GM03348 (cell line): ENCODE data around the gene MAP2.

Experiments used
- DNase-seq: peaks from one replicate; pipeline ENCODE4 v3.0.0; 2012; ENCODE audit warnings: low spot score

Gene MAP2

GRCh38 chr2:209661286-209661894 lies 237.5 kb downstream of the MAP2 start:
- no peak for DNase-seq

DNA sequence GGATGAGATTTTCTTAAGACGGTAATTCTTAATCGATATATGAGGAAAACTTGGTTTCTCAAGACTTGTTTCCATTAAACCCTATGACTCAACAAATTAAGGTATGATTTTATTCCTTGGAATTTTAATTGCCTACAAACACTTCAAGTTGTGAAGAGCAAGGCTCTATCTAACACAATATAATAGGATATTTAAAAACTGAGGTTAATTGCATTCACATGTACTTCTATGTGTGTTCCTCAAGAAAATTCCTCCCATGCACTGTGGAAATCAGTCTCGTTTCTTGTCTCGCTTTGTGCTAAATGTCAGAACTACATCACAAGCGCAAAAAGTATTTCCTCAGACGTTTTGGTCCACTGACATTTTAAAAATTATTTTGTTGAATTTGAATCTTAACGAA lies 238.2 kb downstream of the MAP2 start:
- no peak for DNase-seq

GRCh38 chr2:209663139-209663538 lies 239.3 kb downstream of the MAP2 start:
- peak; percentile 14 for DNase-seq

DNA sequence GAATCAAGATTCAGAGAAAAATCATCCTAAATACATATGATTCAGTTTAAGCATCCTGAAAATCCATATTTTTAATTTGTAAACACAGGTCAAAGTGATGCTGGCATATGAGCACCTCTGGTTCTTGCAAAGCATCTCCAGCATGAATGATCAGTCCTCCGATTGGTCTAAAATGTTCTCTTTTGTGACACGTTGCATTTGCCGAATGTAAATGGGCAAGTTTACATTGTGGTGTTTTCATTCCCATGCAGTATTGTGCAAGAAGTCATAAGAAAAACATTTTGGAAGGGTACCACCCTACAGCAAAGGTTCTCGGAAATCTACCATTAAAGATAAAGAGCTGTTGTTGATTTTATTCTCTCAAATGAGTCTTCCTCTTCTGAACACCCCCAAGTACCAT lies 239.8 kb downstream of the MAP2 start:
- no peak for DNase-seq

- no peak for DNase-seq
Observed at GRCh38 chr2:209666296-209666695, 242.4 kb downstream of the MAP2 start.

DNA sequence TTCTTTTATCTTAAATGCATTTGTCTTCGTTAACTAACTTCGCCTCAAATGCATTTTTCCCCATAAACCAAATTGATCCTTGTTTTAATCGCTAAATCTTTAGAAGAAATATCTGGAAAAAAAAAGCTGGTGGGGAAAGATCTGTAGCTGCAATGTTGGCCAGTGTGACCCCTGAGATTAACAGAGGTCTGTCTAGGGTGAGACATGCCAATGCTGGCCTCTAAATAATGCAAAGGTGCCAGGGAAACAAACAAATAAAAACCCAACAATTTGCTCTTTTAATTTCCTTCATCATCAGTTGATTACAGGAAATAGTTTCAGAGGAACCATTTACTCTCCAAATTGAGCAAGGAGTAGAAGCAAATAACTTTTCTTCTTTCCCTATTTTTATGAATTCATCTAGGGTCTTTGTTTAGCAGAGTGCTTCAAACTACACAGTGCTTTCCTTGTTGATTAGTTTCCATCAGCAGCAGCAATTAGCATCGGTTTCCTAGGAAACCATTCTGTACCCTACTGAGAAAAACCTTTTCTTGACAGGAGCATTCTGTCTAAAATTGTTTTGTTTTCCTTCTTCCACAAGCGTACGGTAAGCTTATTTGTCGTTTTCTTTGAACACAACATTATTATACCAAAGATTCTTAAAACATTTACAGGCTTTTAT lies 247.3 kb downstream of the MAP2 start:
- DNase-seq: no peak

DNA sequence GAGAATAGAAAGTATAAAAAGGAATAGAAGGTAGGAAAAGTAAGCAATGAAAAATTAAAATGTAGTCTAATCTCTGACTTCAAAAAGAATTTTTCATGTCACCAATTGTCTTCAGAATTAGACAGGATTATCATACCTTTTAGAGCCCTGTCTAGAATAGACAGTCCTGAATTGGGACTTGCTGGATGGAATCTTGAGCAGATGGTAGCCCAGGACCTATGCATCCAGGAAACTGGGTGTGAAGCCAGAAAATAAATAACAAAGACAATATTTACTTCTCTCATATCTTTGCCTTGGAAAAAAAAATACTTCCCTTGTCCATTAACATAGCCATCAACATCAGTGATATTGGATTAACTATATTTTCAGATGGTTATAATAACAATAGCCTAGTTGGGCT lies 250.0 kb downstream of the MAP2 start:
- DNase-seq: no peak

DNA sequence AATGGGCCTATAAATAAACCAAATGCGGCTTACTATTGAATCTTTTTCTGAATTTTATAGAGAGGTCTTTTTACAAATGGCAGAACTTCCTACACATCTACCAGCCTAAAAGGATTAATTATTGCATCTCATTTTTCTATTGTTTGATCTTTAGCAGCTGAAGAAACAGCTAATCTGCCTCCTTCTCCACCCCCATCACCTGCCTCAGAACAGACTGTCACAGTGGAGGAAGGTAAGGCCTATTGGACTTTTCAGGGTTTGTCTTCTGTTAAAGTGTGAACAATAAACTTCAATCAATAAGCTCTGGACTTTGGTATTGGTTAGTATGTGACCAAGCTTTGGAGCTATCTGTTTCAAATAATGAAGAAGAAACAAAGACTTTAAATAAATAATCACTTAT lies 256.7 kb downstream of the MAP2 start:
- no peak for DNase-seq

GRCh38 chr2:209681201-209681735 lies 257.4 kb downstream of the MAP2 start:
- no peak for DNase-seq

DNA sequence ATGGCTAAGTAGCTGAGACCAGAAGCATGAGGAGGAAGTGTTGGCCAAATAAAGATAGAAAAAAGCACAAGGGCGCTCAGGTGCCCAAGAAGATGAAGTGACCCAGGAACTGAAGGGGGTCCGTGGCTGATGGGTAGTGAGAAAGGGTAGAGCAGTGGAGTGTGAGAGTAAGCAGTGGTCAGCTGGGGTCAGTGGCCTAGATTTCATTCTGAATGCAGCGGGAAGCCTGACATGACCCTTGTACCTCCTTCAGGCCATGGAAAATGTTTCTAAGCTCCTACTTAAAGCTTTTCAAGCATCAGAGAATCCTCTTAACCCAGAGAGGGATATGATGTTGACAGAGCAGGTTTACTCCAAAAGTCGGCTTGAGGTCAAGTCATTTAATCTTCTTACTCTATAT lies 258.8 kb downstream of the MAP2 start:
- DNase-seq: no peak

DNA sequence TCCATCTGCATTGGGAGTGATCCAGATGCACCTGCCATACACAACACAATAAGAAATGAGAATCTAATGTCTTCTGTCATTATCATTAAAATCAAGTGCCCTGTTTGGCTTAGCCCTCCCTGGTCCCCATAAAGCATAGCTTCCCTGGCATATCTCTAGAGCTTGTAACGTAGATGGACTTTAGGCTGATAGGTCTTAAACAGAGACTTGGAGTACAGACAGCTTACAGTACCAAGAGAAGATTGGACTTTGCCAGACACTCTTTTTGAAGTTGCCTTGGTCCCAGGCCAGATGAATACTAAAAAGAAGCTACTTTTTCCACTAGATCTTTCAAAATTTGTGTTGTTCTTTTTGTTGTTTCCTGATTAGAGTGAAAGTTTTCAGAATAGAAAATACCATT lies 261.5 kb downstream of the MAP2 start:
- no peak for DNase-seq

GRCh38 chr2:209685963-209686362 lies 262.1 kb downstream of the MAP2 start:
- DNase-seq: no peak

- no peak for DNase-seq
Observed at GRCh38 chr2:209686448-209686847, 262.6 kb downstream of the MAP2 start.

DNA sequence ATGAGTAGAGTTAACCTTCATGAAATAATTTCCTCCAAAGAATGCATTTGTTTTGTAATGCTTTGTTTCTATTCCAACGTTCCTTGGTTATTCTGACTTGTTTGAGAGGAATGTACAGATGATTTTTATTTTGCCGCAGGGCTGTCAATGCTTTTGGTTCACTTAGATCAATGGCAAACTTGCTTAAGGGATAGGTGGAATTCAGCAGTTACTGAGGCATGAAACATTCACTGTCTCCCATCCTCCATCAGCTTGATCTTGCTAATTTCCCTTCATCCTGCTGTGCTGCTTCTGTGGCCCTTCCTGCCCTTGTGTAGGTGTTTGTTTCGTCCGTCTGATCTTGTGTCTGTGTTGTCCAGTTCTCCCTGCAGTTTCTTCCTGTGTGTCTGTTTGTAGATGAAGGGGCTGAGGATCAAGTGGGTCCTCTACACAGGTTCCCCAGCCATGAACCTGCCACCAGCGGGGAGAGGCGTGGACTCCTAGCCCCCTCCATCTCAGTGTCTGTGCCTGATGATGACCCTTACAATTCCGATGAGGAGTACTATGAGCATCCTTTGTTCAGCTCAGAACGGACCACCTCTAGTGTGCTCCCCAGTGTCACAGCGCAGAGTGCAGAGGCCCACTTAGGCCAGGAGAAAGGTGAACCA lies 263.6 kb downstream of the MAP2 start:
- peak; percentile 14 for DNase-seq

GRCh38 chr2:209688385-209688784 lies 264.5 kb downstream of the MAP2 start:
- DNase-seq: no peak

DNA sequence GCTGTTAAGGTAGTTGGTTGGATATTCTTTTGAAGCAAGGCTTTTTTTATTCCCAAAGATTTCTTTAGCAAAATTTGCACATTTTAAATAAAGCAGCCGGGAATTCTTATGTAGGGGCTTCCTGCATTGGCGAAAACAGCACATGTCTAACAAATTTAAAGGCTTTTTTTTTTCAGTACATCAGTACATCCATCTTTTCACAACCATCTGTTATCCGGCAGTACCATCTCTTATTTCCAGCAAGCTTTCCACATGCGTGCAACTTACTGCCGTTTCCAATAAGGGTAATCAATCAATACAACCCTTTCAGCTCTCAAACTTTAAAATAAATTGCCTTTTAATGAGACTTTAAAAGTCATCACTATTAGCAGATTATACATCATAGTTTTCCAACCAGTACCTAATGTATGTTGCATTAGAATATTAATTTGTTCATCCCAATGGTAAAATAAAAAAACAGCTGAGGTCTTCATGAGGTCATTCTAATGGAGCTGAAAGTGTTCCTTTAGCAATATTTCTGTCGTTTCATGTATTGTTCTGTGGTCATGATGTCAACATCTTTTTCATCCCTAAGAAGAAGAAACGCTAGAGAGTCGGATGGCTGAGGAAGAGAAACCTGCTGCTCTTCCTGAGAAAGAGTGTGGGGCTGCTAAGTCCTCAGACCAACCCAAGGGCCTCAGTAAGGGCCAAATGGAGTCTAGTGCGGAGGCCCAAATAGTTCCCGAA lies 266.3 kb downstream of the MAP2 start:
- DNase-seq: no peak

DNA sequence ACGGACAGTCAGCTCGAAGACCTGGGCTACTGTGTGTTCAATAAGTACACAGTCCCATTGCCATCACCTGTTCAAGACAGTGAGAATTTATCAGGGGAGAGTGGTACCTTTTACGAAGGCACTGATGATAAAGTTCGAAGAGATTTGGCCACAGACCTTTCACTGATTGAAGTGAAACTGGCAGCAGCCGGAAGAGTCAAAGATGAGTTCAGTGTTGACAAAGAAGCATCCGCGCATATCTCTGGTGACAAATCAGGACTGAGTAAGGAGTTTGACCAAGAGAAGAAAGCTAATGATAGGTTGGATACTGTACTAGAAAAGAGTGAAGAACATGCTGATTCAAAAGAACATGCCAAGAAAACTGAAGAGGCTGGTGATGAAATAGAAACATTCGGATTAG lies 270.9 kb downstream of the MAP2 start:
- no peak for DNase-seq

- DNase-seq: no peak
Observed at GRCh38 chr2:209696836-209697711, 273.2 kb downstream of the MAP2 start.

DNA sequence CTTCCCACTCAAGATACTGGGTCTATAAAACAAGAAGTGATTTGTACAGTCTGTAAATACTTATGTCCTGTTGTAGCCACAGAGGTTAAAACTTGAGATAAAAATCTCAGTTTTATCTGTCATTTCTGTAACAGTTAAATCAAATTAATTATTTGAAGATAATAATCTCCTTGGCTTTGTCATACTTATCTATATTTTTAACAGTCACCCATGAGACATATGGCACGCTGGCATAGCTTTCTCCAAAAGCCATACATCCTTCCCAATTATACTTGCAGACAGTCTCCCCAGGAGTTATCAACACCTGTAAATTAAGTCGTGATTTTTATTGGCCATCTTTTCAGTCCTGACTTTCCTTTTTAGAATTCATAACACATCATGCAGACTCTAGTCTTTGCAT lies 278.9 kb downstream of the MAP2 start:
- no peak for DNase-seq

GRCh38 chr2:209713219-209713618 lies 289.4 kb downstream of the MAP2 start:
- DNase-seq: no peak

- DNase-seq: no peak
Observed at GRCh38 chr2:209719034-209719433, 295.2 kb downstream of the MAP2 start.

GRCh38 chr2:209721497-209721896 lies 297.6 kb downstream of the MAP2 start:
- DNase-seq: no peak
